ENCODE results near the gene ADAMTS12.

ADAMTS12 gene

GRCh38 chr5:33479311-33479710 lies 412.5 kb downstream of the ADAMTS12 start:
- DNase-seq (ENCODE audit: low read depth, low spot score): no peak

- no peak for DNase-seq (ENCODE audit: low read depth, low spot score)
Measured at GRCh38 chr5:33477816-33478215, 414.0 kb downstream of the ADAMTS12 start.

GRCh38 chr5:33476992-33477391 lies 414.8 kb downstream of the ADAMTS12 start:
- DNase-seq (ENCODE audit: low read depth, low spot score): no peak

GRCh38 chr5:33475706-33476105 lies 416.1 kb downstream of the ADAMTS12 start:
- DNase-seq (ENCODE audit: low read depth, low spot score): no peak

- no peak for DNase-seq (ENCODE audit: low read depth, low spot score)
Measured at GRCh38 chr5:33474931-33475499, 416.8 kb downstream of the ADAMTS12 start.

- no peak for DNase-seq (ENCODE audit: low read depth, low spot score)
Measured at GRCh38 chr5:33474004-33474403, 417.8 kb downstream of the ADAMTS12 start.

Measured in iPS DF 19.7 (cell line).